GM18868 (cell line): ENCODE measurements around the gene ENPP5.
A peak's percentile ranks its signal among the peaks of the same experiment; 100 is the strongest.
"Not testable (repeated sequence)": the region's sequence is repeated elsewhere in the genome, so short reads cannot be mapped to it uniquely, and the experiment has no call there.

Experiments
- ATAC-seq: cut with Tn5 transposase; IDR thresholded peaks from one replicate; pipeline ENCODE4 v1.9.1; 2021; ENCODE audit warnings: mild to moderate bottlenecking, moderate library complexity; ENCODE audit not compliant: unreplicated experiment

ENPP5 gene

DNA sequence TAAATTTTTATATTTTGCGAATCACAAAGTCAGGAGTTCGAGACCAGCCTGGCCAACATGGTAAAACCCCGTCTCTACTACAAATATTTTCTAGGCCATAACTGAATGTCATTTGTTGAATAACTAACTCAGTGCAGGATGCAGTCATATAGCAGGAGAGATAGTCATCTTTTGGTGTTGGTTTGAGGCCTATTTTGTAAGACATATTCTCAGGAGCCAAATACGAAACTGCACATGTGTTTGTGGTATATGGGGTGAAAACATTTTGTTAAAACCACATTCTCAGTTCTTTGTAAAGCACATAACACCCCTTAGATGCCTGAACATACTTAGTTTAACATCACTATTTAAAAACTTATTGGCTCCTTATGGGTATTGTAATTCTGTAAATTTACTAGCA lies 4.7 kb upstream of the ENPP5 start:
- peak; percentile 61 for ATAC-seq

GRCh38 chr6:46174904-46175303 lies 4.1 kb upstream of the ENPP5 start:
- no peak for ATAC-seq

DNA sequence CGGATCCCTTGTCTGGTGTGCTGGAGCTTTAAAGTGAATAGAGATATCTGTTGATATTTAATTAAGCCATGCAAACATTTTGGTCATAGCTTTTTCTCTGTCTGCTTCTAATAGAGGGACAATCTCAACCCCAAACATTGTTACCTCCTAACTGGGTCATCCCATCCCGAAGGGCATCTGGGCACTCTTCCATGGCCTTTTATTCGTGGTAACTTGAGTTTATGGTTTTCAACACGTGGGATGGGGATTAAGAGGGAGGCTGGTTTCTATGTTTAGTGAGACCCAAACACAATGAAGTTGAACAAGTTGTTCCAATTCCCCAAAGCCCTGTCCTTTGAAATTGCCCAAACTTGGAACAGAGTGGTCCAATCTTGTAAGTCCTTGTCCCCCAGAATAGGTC lies 1.4 kb upstream of the ENPP5 start:
- ATAC-seq = no peak

DNA sequence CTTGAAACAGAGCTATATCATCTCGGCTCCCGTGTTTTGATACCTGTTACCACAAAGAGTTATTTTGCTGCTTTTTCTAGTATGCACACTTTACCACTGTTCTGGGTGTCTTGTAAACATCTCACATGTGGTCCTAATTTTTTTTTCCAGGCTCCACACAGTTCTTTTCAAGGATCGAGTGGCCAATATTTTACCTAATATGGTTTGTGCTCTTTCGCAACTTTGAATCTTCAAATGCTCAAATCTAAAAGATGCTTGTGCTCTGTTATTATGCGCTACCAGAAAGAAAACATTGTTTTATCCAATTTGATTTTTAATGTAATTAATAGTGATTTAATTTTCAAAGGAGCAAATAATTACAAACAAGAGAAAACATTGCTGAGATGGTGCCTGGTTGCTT lies 10.7 kb downstream of the ENPP5 start:
- ATAC-seq = no peak

GRCh38 chr6:46159229-46159628 lies 11.6 kb downstream of the ENPP5 start:
- no peak for ATAC-seq

- ATAC-seq = no peak
Observed at GRCh38 chr6:46156701-46157100, 14.1 kb downstream of the ENPP5 start.

DNA sequence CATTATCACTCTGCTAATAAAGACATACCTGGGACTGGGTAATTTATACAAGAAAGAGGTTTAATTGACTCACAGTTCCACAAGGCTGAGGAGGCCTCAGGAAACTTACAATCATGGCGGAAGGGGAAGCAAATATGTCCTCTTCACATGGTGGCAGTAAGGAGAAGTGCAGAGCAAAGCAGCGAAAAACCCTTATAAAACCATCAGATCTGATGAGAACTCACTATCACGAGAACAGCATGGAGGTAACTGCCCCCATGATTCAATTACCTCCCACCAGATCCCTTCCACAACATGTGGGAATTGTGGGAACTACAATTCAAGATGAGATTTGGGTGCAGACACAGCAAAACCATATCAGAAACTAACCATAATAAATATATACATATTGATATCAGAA lies 21.7 kb downstream of the ENPP5 start:
- not testable (repeated sequence) for ATAC-seq

GRCh38 chr6:46144270-46144669 lies 26.5 kb downstream of the ENPP5 start:
- no peak for ATAC-seq

GRCh38 chr6:46138281-46138680 lies 32.5 kb downstream of the ENPP5 start:
- peak; percentile 47 for ATAC-seq

GRCh38 chr6:46137387-46137786 lies 33.4 kb downstream of the ENPP5 start:
- ATAC-seq = peak; percentile 90

GRCh38 chr6:46136831-46137230 lies 33.9 kb downstream of the ENPP5 start:
- ATAC-seq = no peak

- no peak for ATAC-seq
Observed at GRCh38 chr6:46135176-46135575, 35.6 kb downstream of the ENPP5 start.

DNA sequence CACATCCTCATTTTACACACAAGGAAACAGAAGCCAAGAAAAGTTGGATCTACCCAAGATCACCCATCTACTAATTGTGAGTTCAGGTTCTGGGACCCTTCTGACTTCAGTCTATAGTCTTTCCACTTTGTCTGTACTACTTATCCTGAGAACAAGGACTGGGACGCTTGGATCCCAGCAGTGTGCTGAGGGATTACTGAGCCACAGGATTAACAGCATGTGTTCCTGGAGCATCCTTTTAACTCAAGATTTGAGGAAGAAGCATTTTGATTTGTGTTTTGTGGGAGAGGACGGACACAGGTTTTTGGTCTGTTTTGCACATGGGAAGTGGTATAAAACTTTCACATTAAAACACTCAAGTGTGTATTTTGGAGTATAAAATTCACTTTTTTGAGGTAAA lies 36.6 kb downstream of the ENPP5 start:
- ATAC-seq = no peak

GRCh38 chr6:46131291-46131690 lies 39.5 kb downstream of the ENPP5 start:
- ATAC-seq = not testable (repeated sequence)

DNA sequence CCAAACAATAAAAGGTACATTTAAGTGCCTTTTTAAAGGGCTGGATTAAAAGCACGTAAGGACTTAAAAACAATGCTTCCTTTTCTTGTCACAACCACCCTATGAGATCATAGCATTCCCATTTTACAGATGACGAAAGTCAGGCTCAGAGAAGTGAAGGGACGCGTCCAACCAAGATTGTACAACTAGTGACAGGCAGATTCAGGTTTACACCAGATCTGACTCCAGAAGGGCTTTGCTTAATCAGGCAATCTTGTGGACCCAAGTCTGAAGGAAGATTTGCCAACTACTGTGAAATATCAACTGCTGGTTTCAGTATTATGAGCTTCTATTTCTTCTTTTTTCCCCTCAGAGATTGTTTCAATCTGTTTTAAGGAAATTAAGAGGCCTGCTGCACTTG lies 40.1 kb downstream of the ENPP5 start:
- ATAC-seq = no peak

DNA sequence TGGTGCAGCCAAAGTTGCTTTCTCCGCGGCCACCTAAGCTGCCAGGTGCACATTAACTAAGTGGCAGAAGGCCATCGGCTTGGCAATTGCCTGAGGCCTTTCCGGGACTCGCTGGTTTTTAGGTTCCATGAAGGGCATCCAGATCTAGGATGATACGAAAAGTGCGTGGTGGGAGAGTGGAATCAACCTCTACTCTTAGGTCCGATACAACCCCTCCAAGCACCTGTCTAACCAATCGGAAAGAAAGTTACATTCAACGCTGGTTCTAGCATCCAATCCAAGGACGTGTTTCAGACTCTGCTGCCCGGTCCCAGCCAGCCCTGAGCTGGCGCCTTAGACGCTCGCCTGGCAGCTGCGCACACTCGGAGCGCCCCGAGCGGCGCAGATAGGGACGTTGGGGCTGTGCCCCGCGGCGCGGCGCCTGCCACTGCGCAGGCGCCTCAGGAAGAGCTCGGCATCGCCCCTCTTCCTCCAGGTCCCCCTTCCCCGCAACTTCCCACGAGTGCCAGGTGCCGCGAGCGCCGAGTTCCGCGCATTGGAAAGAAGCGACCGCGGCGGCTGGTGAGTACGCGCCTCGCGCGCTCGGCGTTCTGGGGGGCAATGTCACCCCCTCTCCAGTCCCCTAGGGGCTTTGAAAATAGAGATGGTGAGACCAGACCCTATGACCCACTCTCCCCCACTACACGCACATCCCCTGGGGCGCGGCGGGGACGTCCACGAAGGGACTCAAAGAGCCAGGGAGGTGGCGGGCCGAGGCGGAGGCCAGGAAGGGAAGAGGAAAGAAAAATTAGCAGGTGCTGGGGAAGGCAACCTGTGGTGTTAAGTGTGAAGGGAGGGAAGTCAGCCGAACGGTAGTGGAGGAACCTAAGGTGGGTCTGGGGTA lies 40.9 kb downstream of the ENPP5 start, which contains the start of gene ENPP4:
TSS of gene ENPP4 (plus strand) at position 361 of the 883 bp plus-strand sequence. CDS start 9,595 bp downstream, outside the sequence.
- ATAC-seq = peak; percentile 91

- peak; percentile 1 for ATAC-seq
Observed at GRCh38 chr6:46129291-46129628, 41.5 kb downstream of the ENPP5 start.

DNA sequence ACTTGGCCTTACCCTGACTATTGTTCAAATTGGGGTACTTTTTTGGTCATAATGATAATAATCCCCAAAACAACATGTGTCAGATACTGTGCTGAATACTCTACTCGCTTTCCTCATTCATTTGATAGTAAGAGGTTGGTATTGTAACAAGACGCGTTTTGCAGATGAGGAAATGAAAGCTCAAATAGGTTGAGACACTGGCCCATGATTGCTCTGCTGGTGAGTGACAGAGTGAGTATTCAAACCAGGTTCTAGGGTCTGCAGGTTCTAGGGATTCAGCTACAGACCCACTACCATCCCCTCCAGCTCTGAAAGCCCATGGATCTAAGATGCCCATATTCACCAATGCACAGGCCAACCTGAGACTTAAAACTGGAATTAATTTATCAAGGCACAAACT lies 42.3 kb downstream of the ENPP5 start:
- ATAC-seq = peak; percentile 51

DNA sequence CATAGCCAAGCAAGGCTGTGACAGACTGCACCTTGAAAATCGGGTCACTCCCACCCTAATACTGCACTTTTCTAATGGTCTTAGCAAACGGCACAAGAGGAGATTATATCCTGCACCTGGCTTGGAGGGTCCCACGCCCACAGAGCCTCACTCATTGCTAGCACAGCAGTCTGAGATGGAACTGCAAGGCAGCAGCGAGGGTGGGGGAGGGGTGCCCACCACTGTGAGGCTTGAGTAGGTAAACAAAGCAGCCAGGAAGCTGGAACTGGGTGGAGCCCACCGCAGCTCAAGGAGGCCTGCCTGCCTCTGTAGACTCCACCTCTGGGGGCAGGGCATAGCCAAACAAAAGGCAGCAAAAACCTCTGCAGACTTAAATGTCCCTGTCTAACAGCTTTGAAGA lies 51.1 kb downstream of the ENPP5 start:
- not testable (repeated sequence) for ATAC-seq

- no peak for ATAC-seq
Observed at GRCh38 chr6:46118836-46119235, 51.9 kb downstream of the ENPP5 start.

GRCh38 chr6:46118157-46118556 lies 52.6 kb downstream of the ENPP5 start:
- no peak for ATAC-seq

DNA sequence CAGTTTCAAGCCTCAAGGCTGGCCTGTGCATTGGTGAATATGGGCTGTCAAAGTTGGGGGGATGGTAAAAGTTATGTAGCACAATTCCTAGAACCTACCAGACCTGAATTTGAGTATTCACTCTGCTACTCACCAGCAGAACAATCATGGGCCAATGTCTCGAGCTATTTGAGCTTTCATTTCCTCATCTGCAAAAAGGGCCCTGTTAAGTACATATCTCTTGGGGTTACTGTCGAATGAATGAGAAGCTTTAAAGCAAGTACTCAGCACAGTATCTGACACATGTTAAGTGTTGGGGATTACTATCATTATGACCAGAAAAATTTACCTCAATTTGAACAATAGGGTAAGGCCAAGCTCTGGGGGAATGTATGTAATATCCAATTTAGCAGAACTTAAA lies 54.5 kb downstream of the ENPP5 start:
- ATAC-seq = peak; percentile 95

GRCh38 chr6:46115634-46116033 lies 55.1 kb downstream of the ENPP5 start:
- ATAC-seq = no peak
